HG03571 (cell line): ENCODE data around the gene AFMID.

ENCODE experiments used
- ATAC-seq: cut with Tn5 transposase; IDR thresholded peaks from one replicate; pipeline ENCODE4 v1.9.1; 2021; ENCODE audit not compliant: unreplicated experiment

AFMID gene

DNA sequence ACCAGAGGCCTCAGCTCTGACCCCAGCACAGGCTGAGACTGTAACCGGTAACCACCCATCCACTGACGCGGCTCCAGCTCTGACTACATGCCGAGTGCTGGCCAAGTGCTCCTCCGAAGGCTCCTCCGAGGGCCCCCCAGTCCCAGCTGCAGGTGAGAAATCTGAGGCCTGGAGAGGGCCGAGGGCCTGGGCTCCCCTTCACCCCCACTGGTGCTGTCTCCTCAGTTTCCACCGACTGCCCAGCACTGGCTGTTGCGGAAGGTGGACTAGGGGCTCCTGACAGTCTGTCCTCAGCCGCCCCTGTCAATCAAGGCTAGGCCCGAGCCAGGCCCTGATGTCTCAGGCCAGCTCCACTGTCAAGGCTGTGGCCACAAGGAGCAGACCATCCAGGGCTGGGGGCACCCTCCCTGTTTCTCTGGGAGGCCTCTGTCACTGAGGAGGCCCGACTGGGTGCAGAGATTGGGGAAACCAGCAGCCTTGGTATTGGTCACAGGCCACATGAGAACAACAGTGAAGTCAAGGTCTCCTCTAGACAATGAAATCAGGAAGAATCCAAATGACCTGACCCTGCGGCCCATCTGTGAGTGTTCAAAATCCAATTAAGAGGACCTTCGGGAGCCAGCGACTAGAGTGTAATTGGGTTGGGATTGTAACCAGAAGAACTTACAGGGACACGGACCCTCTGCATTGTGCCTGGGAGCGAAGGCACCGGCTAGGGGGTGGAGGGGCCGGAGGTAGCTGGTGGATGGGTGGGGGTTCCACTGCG lies 49.4 kb downstream of the AFMID start:
- ATAC-seq = no peak

GRCh38 chr17:78237401-78238012 lies 50.3 kb downstream of the AFMID start:
- ATAC-seq = no peak

- no peak for ATAC-seq
These were observed 51.8 kb downstream of the AFMID start for GRCh38 chr17:78238823-78239488.

- no peak for ATAC-seq
These were observed 52.3 kb downstream of the AFMID start for GRCh38 chr17:78239489-78239931.

DNA sequence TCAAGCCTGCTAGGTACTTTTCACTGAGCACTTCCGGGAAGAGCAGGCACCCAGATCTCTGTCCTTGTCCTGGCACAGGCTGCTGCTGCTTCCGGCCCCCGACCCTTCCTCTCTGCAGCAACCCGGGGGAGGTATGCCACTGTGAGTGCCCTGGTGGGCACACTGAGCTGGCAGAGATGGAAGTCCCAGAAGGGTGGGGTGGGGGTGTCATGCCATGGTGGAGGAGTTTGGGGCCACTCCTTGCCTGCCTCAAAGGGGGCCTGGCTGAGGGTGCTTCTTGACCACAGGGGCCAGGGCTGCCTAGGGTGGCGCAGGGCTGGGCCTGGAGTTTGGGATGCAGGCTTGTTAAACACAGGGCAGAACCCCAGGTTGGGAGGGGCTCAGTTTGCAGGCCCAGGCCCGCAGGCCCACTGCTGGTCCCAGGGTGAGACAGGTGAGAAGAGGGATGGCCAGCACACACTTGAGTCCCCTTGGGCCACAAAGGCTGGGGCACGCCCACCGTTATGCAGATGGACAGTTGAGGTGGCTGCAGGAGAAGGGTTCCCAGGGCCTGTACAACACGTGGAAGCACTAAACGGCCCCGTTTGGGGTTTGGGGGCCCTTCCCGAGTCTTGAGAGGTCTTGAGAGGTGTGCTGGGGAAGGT lies 53.0 kb downstream of the AFMID start:
- ATAC-seq = no peak

DNA sequence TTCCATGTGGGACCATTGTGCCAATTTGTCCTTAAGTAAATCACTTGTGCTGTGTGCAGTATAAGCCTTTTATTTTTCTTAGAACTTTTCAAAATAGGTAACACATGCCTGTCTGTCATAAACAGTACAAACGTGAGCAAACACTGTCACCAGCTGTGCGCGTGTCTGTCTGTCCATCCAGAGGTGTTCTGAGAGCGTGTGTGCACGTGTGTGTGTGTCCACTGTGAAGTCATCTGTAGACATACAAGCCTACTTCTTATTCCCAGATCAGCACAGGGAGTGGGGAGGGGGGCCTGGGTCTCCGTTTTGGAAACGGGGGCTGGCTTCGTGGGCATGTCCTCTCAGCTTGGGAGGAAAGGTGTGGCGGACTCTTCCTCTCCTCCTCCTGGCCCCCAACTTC lies 53.7 kb downstream of the AFMID start:
- no peak for ATAC-seq

DNA sequence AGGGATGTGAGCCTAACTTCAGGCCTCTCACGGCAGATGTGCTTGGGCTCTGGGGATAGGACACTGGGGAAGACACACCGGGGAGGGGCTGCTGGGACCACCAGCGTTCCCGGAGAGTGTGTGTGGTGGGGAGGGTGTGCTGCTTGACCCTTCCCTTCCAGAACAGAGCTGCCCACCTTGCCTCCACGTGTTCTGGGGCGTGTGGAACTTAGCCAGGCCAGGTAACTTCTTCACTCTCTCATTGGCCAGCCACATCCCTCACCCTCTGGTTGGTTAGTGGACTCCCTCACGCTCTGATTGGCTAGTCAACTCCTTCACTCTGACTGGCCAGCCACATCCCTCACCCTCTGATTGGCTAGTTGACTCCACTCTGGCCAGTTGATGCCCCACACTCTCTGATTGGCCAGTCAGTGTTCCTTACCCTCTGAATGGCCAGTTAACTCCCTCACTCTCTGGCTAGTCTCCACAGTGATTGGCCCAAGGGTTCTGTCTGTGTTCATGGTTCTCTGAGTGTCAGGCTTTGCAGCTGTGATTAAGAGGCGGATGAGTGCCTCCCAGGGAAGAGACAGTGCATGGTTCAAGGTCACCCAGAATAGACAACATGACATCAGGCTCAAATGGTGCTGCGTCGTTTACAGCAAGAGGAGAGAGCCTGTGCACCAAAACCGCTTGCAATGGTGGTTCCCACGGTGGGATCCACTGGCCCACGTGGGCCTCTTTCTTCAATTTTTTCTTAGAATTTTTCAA lies 54.3 kb downstream of the AFMID start:
- no peak for ATAC-seq

GRCh38 chr17:78242024-78242742 lies 55.0 kb downstream of the AFMID start:
- peak; percentile 54 for ATAC-seq

DNA sequence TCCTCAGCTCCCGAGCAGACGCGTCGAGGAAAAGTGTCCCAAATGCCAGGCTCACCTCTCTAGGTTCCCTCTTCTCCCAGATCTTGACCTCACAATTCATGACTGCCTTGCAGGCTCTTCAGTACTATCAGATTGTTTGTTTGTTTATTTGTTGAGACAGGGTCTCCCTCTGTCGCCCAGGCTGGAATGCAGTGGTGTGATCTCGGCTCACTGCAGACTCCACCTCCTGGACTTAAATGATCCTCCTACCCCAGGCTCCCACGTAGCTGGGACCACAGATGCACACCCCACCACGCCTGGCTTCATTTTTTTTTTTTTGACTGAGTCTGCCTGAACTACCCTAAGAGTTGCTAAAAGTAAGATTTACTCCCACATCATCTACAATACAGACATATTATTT lies 60.1 kb downstream of the AFMID start:
- ATAC-seq = no peak

DNA sequence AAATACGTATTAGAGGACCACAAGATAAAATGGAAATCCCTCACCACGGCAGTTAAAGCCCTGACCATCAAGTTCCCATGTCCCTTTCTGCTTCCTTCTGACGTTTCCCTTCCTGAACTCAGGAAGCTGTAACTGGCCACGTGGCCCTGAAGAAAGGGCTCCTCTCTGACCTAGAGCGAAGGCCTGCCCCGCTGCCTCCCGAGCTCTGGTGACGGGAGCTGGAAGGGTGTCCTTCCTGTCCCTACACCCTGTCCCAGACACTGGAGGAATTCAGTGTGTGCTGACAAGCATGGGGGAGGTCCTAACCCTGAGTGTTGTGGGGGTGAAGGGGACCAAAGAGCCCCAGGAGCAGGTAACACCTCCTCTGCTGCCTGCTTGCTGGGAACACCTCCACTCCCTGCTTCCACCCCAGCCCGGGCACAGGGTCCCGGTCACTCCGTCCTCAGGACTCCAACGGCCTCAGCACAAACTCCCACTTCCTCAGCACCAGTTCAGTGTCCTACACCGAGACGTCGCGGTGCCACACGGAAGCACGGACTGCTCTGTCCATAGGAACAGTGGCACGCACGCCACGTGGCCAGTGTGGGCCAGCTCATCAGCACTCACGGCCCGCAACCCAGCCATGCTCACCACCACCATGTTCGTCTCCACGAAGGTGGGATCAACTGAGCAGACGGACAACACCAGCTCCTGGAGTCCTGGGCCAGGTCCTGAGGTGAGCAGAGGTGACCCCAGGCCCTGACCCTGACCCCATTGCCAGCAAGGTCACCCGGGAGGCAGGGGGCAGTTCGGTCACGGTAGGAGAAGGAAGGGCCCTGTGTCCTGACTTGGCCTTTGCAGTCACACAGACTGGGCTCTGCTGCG lies 61.1 kb downstream of the AFMID start:
- no peak for ATAC-seq

DNA sequence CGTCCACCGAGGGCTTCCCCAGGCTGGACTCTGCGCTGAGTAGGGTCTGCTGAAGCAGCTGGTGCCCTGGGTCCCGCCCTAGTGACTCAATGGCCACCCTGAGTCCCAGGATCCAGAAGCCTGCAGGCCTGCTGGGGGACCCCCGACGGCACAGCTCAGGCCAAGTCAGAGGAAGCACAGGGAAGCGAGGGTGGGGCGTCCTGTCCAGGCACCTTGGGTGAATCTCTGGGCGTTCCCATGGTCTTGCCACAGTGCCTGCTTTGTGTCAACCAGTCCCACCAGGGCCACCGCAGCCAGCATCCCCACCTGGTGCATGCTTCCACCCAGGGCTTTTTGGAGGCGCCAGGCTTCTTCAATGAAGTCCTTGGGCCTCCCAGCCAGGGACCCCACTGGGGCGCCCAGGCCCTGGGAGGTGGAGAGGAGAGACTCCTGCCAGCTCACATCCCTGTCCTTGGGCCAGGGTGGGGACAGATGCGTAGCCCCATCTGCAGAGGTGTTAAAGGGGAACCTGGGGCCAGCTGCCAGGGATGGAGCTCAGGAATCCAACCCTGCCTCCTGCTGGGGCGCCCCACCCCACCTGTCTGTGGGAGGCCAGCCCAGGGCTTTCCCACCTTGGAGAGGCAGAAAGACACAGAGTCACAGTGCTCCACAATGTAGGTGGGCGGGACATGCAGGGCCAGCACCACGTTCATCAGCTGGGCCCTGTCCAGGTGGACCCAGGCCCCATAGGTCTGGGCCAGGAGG lies 62.1 kb downstream of the AFMID start:
- ATAC-seq = no peak

GRCh38 chr17:78249818-78250806 lies 63.0 kb downstream of the AFMID start:
- no peak for ATAC-seq

GRCh38 chr17:78250891-78251772 lies 64.0 kb downstream of the AFMID start:
- ATAC-seq = no peak

DNA sequence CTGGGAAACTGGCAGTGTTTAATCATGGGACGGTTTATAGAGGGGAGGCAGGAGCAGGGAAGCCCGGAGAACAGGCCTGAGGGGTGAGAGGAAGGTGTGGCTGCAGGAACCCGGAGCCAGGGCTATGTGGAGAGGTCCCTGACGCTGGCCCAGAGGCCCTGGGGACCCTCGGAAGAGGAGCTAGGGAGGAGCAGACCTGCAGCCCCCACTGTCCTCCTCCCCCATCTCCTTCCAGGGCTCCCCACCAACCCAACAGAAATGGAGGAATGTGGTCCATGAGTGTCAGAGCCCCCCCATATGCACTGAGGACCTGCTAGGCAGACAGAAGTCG lies 64.6 kb downstream of the AFMID start:
- no peak for ATAC-seq

DNA sequence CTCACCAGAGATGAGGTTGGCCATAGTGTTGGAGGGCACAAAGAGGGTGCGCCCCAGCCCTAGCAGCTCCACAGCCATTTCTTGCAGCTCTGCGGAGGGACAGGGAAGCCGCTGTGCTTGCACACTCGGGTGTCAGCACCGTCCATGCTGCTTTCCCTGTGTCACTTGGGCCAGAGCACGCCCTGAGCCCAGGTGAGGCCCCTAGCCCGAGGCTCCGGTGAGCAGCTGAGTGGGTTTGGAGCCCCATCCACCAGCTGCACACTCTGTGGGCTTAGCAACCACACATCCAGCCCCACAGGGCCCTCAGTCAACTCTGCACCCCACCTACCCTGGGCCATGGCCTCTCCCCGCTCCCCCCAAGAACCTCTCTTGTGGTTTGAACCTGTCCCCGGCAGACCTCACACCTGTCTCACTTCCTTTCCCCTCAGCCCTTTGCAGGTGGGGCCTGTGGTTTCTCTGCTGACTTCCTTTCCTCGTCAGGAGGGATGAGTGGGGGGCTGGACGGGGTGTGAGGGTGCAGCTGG lies 65.0 kb downstream of the AFMID start:
- no peak for ATAC-seq
